GM21515 (cell line): Measurements from ENCODE around the gene ADARB1.
A peak's percentile ranks its signal among the peaks of the same experiment; 100 is the strongest.

Experiments used
- ATAC-seq: cut with Tn5 transposase; IDR thresholded peaks from one replicate; pipeline ENCODE4 v1.9.1; 2021; ENCODE audit not compliant: unreplicated experiment

The ADARB1 gene

GRCh38 chr21:45091550-45092322 lies 17.4 kb downstream of the ADARB1 start:
- no peak for ATAC-seq

- ATAC-seq = no peak
Observed at GRCh38 chr21:45093035-45093532, 18.7 kb downstream of the ADARB1 start.

GRCh38 chr21:45094412-45094811 lies 20.0 kb downstream of the ADARB1 start:
- no peak for ATAC-seq

- no peak for ATAC-seq
Observed at GRCh38 chr21:45095505-45095904, 21.1 kb downstream of the ADARB1 start.

GRCh38 chr21:45096217-45096616 lies 21.8 kb downstream of the ADARB1 start:
- ATAC-seq = no peak

GRCh38 chr21:45097827-45098387 lies 23.5 kb downstream of the ADARB1 start:
- ATAC-seq = no peak

GRCh38 chr21:45098867-45099266 lies 24.5 kb downstream of the ADARB1 start:
- no peak for ATAC-seq

GRCh38 chr21:45099571-45099970 lies 25.2 kb downstream of the ADARB1 start:
- ATAC-seq = no peak

GRCh38 chr21:45100866-45101265 lies 26.5 kb downstream of the ADARB1 start:
- ATAC-seq = no peak

- ATAC-seq = no peak
Observed at GRCh38 chr21:45102391-45102932, 28.1 kb downstream of the ADARB1 start.

GRCh38 chr21:45103971-45104520 lies 29.7 kb downstream of the ADARB1 start:
- no peak for ATAC-seq

- no peak for ATAC-seq
Observed at GRCh38 chr21:45104560-45104959, 30.2 kb downstream of the ADARB1 start.

GRCh38 chr21:45105906-45106485 lies 31.6 kb downstream of the ADARB1 start:
- no peak for ATAC-seq

GRCh38 chr21:45108034-45108790 lies 33.8 kb downstream of the ADARB1 start:
- ATAC-seq = no peak

GRCh38 chr21:45108808-45109781 lies 34.7 kb downstream of the ADARB1 start:
- ATAC-seq = peak; percentile 9

- ATAC-seq = peak; percentile 83
Observed at GRCh38 chr21:45109831-45110492, 35.6 kb downstream of the ADARB1 start.

- ATAC-seq = no peak
Observed at GRCh38 chr21:45110873-45111624, 36.7 kb downstream of the ADARB1 start.

GRCh38 chr21:45111703-45112102 lies 37.3 kb downstream of the ADARB1 start:
- no peak for ATAC-seq
